Measurements from ENCODE around the gene SHROOM2. TPM values are rescaled to one million over a fixed set of nuclear protein-coding genes. Genes with fewer than 3 reads are reported as not detected.
"Not testable (repeated sequence)": the region's sequence is repeated elsewhere in the genome, so short reads cannot be mapped to it uniquely, and the experiment has no call there.

The SHROOM2 gene
- total RNA-seq, 1 donor from 2014 or later, result 33.0 TPM

DNA sequence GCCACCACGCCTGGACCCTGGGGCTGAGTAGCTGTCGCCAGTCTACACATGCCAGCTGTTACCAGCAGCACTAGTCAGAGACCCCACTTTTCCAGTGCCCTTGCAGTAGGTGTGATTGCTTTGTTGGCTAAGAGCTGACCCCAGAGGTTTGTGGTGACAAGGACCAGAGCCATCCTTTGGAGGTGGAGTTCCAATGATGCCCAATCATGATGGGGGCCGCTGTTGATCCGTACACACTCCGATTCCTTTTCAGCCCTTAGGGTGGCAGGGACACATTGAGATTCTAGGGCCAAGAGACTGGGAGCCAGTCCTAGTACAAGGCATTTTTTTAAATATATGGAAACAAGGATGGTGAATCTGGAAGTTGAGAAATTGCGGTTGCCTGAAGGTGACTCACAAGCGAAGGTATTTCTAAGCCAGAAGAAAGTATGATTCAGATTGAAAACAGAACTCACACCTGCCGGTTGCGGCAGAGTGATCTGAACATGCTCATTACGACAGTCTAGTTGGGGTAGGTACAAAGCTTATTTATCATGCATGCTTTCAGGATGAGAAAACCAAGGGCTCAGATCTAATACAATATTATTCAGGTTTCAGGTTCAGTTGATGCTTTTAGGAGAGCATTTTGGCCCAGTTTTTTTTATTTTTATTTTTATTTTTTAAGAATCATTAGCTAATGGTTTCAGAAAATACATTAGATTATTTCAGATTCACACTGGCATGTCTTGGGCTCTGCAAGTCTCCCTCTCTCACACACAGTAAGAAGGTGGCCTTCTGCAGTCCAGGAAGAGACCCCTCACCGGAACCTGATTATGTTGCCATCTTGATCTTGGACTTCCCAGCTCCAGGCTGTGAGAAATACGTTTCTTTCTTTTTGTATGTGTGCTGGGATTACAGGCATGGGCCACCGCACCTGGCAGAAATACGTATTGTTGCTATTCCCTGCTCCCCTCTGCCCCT is 43.4 kb downstream of the SHROOM2 start:
- DNase-seq (ENCODE audit: low read depth), result peak; percentile 97

DNA sequence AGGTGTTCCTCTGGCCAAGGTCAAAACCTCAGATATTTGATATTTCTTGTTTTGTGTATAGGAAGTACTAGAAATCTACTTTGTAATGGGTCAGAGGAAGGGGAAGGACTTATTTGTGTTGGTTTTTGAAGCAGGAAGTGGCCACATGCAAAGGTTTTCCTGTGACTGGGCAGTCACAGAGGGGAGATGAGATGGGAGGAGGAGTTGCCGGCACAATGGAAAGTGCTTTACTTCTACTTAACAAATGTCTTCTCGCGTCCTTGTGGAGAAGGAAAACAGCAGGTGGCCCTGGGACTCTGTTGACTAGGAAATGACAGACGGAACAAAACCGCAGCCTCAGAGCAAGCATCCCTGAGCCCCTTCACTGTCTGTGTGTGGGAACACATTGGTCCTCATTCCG is 46.6 kb downstream of the SHROOM2 start:
- no peak for DNase-seq (ENCODE audit: low read depth)

DNA sequence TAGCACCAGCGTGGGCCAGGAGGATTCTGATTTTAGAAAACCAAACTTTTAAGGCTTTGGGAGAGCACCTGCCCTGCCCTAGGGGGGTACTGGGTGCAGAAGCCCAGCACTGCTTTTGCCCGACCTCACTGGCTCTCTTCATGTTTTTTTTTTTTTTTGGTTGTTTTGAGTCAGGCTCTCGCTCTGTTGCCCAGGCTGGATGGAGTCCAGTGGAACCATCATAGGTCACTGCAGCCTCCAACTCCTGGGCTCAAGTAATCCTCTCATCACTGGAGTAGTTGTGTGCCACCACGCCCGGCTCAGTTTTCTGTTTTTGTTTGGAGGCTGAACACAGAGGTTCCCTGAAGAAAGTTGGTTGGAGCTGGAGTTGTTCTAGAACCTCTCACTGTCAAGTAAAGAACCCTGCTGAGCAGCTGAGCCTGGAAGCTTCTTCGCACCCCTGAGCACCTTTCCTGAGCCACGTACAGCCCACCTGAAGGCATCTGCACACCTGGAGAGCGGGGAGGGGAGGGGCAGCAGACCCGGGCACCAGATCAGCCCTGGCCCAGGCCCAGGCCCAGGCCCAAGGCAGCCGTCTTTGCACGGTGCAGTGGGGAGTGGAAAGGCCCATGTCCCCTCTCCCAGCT is 49.5 kb downstream of the SHROOM2 start:
- no peak for DNase-seq (ENCODE audit: low read depth)

DNA sequence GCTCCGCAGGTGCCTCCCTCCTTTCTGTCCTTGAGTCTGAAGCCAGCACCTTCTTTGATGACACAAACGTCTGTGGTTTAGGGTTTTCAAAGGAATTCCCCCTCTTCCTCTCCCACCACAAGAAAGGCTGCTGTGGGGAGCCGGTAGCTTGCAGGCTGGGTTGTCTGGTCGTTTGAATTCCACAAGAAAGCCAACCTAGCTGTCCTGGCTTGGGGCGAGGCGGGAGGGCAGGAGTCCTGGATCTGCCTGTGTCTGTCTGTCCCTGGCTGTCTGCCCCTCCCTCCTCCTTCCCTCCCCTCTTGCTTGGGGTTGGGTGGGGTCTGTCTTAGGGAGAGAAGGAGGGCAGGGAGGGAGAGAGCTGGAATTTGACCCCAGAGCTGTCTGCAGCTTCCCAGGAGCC is 56.3 kb downstream of the SHROOM2 start:
- DNase-seq (ENCODE audit: low read depth), result peak; percentile 35

DNA sequence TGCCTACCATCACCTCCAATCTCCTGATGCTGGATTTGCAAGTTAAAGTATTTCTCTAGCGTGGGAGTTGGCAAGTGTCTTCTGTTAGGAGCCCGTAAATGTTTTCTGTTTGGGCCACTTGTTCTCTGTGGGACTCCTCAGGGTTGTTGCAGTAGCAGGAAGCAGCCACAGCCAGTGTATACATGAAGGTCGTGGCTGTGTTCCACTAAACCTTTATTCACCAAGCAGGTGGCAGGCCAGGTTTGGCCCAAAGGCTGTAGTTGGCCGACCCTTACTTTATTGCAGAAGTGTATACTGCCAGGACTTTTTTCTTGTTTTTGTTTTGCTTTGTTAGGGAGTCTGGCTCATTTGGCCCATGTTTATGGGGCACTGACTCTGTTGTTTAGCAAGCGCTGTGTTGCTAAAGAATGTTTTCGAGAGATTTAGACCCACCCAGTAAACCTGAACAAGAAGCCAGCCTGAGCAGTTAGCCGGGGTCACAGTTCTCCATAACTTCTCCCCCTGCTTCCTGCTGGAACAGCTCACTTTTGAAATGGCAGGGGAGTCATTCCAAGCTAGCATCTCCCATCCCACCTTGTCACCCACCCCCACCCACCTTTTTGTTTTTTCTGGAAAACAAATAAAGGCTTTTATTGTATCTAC is 58.8 kb downstream of the SHROOM2 start:
- peak; percentile 26 for DNase-seq (ENCODE audit: low read depth)

GRCh38 chrX:9845578-9845952 is 59.3 kb downstream of the SHROOM2 start:
- peak; percentile 23 for DNase-seq (ENCODE audit: low read depth)

DNA sequence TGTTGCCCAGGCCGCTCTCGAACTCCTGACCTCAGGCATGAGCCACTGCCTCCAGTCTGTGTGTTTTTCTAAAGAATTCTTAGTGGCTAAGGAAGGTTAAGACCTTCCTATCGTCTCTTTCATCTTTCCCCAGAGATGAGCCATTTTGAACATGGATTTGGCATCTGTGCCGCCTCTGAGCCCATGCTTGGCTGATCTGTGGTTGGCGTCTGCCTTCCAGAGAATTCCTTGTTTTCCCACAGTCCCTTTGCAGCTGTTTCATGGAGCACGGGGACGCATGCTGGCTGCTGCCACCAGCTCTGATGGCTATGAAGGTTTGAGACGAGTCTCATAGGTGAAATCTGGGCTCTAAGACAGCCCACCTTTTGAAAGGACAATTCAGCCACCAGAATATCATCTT is 60.4 kb downstream of the SHROOM2 start:
- DNase-seq (ENCODE audit: low read depth), result peak; percentile 46

DNA sequence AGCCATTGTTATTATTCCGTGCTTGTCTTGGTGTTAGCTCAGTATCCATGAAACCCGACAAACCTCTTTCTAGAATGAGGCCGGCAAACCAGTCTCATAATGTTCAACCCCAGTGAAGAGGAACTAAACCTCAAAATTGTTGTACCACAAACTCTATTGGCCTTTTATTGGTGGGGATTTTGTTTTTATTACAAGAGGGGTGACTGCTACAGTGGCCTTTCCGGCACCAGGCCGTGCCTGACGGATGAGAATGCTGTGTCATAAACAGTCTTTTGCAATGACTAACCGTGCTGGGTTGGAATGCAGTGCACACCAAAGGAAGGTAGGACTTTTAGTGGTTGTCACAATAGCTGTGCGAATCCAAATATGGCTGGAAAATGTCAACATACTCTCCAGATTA is 60.8 kb downstream of the SHROOM2 start:
- peak; percentile 91 for DNase-seq (ENCODE audit: low read depth)

GRCh38 chrX:9848718-9849479 is 62.7 kb downstream of the SHROOM2 start:
- no peak for DNase-seq (ENCODE audit: low read depth)

GRCh38 chrX:9851890-9852289 is 65.7 kb downstream of the SHROOM2 start:
- peak; percentile 93 for DNase-seq (ENCODE audit: low read depth)

DNA sequence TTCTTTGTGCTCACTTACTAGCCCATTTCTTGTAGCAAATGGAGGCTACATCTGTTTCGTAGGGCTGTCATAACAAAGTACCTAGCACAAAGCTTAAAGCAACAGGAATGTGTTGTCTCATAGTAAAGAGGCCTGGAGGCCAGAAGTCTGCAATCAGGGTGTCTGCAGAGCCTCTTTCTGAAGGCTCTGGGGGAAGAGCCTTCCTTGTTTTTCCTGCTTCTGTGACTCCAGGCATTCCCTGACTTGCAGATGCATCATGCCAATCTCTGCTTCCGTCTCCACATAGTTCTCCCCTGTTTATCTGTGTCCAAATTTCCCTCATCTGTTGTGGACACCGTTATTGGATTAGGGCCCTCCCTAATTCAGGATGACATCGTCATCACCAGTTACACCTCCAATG is 67.1 kb downstream of the SHROOM2 start:
- no peak for DNase-seq (ENCODE audit: low read depth)

DNA sequence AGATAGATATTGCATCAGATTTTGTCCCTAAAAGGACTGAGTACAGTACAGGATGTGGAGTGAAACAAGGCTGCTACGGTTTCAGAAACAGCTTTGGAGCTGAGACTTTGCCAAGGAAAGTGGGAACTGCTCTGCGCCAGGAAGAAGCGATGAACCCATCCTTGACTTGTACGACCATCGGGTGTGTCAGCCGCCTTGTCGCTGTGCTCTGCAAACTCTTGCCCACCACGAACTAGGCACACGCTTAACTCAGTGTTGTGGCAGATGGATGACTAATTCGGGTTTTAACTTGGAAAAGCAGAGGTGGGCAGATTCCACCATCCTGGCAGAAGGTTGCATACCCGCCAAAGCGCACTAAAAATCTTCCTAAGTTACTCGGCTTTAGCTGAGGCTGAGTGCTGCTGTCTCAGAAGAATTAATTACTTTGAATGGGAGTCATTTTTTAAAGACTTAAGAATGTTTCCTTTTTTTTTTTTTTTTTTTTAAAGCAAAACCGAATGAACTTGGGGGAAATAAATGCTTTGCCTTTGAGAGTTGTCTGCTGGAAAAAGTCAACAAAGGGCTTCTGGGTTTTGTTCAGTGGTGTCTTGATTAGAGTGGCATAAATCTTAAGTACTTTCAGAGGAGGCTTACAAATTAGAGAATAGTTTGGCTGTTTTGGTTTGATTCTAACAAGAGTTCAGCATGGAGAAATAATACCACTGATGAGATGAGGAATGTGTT is 69.5 kb downstream of the SHROOM2 start:
- peak; percentile 40 for DNase-seq (ENCODE audit: low read depth)

- DNase-seq (ENCODE audit: low read depth), result no peak
Observed at GRCh38 chrX:9856588-9856987, 70.4 kb downstream of the SHROOM2 start.

DNA sequence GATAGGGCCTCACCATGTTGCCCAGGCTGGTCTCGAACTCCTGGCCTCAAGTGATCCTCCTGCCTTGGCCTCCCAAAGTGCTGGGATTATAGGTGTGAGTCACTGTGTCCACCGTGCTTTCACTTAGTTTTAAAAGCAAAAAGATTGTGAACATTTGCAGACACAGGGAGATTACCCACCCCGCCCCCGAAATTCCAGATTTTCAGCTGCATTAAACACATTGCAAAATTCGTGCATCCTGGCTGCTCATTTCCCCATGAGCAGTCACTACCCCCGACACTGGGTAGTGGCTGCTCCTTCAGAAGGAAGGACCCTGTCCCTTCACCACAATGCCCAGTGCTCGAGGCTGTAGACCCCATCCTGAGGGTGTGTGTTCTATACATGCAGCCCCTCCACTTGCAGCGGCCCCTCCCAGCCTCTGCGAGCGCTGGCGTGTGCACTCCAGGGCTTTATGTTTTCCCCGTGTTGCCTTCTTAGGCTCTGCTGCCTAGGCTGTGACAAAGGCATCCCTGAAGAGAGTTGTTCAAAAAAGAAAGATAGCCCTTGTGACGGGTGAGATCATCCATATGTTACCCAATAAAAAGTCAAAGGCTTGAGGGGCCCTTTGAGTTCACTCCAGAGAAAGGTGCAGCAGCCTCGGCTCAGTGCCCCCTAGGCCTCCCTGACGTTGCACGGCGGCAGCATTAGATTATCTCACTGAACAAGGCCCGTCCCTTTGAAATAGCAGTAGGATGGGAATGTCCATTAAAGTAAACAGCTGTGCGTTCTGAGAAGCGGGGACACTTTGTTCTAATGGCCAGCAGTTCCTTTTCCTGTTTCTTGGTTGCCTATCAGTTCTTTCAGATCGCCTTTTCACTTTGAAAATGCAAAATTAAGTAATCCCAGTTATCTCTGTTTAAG is 71.6 kb downstream of the SHROOM2 start:
- DNase-seq (ENCODE audit: low read depth), result no peak

GRCh38 chrX:9858684-9859083 is 72.5 kb downstream of the SHROOM2 start:
- DNase-seq (ENCODE audit: low read depth), result not testable (repeated sequence)

DNA sequence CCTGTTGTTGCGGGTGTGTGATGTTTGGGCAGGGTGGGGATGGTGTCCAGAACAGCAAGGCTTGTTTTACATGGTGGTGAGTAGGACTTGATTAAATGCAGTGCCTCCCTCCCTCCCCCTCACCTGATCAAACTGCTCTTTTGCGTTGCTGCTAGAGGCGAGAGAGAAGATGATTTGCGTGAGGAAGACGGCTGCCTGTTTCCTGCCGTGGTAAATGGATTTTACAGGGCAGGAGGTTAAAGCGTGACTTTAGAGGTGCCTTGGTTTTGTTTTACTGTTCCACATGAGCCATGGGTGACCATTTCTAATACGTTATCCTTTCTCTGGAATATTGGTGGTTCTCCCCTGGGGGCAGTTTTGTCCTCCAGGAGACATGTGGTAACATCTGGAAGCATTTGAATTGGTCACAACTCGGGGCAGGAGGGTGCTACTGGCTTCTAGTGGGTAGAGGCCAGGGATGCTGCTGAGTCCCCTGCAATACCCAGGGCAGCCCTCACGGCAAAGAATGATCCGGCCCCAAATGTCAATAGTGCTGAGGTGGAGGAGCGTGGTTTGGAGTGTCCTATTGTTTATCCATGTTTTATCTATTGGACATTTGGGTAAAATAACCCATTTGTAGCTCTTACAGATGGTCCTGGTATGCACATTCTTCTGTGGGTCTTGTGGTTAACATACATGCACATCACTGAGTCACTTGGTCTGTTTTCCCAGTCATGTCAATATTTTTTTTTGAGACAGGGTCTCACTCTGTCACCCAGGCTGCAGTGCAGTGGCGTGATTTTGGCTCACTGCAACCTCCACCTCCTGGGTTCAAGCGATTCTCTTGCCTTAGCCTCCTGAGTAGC is 73.7 kb downstream of the SHROOM2 start:
- DNase-seq (ENCODE audit: low read depth), result peak; percentile 61

GRCh38 chrX:9860826-9861225 is 74.6 kb downstream of the SHROOM2 start:
- DNase-seq (ENCODE audit: low read depth), result peak; percentile 53

DNA sequence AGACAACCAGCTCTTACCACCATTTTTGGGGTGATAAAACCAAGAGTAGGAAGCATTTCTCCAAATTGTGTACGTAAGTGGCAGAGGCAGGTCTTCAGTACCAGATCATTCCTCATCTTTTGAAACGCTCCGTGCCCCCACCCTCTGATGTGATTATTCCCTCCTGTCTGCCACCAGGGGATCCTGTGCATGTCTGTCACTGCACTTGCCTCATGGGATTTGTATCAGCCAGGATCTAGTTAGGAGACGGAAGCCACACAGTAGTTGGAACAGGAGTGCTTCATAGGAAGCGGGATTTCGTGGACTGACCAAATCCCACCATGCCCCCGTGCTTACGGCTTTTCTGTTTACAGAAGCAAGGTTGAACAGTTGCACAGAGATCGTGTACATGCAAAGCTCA is 75.5 kb downstream of the SHROOM2 start:
- no peak for DNase-seq (ENCODE audit: low read depth)

DNA sequence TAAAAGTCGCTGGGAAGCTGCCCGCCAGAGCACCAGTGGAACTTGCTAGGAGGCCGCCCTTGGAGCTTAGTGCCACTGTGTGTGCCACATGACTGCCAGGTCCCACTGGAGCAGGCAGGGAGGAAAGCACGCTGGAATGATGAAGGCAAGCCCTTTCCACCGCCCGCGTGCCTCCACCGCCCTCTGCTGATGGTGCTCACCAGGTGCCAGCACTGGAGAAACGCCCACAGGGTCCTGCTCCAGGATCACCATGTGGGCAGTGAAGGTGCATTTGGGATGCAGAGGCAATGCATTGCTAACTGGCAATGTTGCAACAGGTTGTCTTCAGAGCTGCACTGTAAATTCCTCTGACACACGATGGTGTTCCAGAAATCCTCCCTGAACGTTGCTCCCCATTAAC is 76.3 kb downstream of the SHROOM2 start:
- DNase-seq (ENCODE audit: low read depth), result no peak

Data from renal cortical epithelial cell (primary cell).